NCI-H1694 treated with DMSO at 0.1 percent for 48 hours (cell line): Measurements from ENCODE around the gene SWAP70.
"Not testable (repeated sequence)": the region's sequence is repeated elsewhere in the genome, so short reads cannot be mapped to it uniquely, and the experiment has no call there.

Source experiments
- DNase-seq: peaks from one replicate; lab custom pipeline; 2025; lab: John Stamatoyannopoulos, UW

The SWAP70 gene

DNA sequence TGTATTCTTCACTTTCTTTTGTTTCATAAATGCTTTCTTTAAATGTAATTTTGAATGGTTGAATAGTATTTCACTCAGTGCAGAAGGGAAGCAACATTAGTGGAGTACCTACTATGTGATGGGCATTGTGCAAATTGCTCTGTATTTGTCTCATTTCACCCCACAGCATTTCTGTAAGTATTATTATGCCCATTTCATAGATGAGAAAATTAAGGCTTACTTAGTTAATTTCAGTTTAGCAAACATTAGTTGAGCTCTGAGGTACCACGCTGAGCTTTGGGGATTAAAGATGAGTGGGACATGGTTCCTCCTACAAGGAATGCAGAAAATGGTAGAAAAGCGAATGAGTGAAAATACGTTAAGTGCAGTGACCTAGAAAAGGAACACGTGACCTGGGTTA, 58.1 kb downstream of the SWAP70 start:
- DNase-seq, result no peak

GRCh38 chr11:9722893-9723292, 59.0 kb downstream of the SWAP70 start:
- DNase-seq, result no peak

GRCh38 chr11:9726321-9727022, 62.6 kb downstream of the SWAP70 start:
- DNase-seq, result no peak

- no peak for DNase-seq
Measured at GRCh38 chr11:9728058-9728457, 64.2 kb downstream of the SWAP70 start.

DNA sequence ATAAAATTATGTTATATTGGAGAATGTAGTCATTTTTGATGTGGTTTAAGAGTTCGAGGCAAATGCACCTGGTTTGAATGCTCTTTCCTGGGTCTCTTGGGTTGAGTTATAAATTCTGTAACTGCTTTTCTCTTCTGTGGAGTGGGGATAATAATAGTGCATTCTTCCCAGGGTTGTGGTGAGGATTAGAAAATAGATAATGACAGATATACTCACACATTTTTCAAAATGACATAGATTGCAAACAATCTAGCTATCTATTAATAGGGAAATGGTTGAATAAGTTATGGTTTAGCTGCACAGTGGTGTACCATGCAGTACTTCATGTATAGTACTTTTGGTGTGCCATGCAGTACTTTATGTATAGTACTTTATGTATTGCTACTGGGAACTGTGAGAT, 67.4 kb downstream of the SWAP70 start:
- no peak for DNase-seq

- no peak for DNase-seq
Measured at GRCh38 chr11:9732453-9732852, 68.6 kb downstream of the SWAP70 start.

DNA sequence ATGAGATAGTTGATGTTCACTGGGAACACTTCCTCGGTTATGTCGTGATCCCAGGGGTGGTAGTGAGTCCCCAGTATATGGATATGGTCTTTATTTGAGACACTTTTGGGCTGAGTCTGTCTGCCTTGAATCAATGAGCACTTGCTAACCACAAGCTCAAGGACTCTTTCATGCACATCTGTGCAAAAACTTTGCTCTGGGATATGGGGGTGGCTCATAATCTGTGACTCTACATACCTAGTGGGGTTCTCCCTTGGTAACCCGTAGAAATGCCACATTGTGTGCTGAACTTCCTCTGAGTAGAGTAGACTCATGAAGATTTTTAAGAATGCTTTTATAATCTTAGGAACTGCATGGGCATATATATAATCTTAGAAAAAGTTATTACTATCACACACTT, 69.3 kb downstream of the SWAP70 start:
- no peak for DNase-seq

GRCh38 chr11:9735236-9735635, 71.4 kb downstream of the SWAP70 start:
- DNase-seq, result no peak

DNA sequence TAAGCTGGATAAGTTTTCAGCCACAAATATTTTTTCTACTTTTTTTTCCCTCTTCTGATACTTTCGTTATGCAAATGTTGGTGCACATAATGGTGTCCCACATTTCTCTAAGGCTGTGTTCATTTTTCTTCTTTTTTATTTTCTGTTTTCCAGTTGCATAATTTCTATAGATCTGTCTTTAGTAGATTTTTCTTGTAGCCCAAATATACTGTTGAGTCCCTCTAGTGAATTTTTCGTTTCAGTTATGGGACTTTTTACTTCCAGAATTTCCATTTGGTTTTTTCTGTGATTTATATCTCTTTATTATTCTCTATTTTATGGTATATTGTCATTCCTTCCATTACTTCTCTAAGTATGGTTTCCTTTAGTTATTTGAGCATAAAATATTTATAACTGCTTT, 72.0 kb downstream of the SWAP70 start:
- no peak for DNase-seq

DNA sequence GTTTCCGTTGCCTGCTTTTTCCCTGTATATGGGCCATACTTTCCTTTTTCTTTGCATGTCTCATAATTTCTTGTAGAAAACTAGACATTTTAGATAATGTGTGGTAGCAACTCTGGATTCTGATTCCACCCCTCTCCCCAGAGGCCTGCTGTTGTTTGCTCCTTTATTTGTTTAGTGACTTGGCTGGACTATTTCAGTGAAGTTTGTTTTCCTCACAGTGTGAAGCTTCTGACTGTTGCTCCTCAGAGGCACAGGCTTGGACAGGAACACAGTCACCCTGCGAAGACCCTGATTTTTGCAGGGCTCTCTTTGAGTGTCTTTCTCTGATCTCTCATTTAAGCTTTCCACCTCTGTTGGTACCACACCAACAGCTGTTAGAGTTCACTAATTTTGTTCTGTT, 72.5 kb downstream of the SWAP70 start:
- DNase-seq, result no peak

- no peak for DNase-seq
Measured at GRCh38 chr11:9738116-9738515, 74.2 kb downstream of the SWAP70 start.

DNA sequence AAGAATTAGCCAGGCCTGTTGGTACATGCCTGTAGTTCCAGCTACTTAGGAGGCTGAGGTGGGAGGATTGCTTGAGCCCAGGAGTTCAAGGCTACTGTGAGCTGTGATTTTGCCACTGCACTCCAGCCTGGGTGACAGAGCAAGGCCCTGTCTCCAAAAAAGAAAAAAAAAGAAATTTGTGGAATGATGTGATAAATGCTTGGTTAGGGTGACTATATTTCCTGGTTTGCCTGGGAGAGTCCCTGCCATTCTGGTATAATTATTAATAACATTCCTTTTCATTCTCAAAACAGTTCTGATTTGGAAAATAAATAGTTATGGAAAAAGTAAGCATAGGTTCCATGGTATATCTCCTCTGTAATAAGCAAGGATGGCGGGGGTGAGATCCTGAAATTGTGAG, 74.8 kb downstream of the SWAP70 start:
- no peak for DNase-seq

- DNase-seq, result no peak
Measured at GRCh38 chr11:9739123-9739900, 75.4 kb downstream of the SWAP70 start.

DNA sequence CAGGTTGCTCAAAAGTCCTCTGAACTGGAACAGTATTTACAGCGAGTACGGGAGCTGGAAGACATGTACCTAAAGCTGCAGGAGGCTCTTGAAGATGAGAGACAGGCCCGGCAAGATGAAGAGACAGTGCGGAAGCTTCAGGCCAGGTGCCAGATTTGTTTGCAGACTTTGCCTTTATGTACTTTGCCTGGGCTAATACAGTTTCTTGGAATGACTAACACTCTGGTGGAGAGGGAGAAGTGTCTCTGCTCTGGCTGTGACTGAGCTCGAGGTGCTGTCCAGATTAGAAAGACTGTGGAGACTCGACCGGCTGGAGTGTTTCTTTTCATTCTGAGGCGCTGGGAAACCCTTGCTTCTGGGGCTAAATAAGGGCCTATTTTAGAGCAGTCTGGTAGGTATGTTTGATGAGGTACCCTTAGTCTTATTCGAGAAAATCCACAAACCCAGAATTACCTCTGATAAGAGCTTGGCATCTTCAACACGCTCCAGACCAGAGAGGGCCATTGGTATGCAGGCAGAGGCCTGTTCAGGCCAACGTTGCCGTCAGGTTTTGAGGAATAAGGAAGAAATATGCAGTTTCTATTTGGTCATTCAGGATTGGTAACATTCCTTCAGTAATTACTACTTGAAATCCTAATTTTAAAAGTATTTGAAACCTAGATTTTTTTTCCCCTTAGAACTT, 76.5 kb downstream of the SWAP70 start:
- no peak for DNase-seq

DNA sequence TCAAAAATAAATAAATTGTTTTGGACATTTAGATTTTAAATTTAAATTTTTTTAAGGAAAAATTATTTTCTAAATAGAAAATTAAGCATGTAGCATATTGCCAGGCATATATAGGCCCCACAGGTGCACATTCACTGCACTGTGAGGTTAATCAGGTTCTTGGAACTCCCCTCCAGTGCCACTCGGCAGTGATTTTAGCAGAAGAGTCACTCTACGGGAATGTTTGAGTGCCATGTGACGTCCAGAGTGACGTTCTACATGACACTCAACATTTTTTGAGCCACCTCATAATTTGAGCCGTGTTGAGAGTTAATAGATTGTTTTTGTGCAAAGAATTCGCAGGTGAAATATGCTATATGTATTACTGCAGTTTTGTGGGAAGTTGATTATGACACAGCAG, 77.4 kb downstream of the SWAP70 start:
- no peak for DNase-seq

- DNase-seq, result not testable (repeated sequence)
Measured at GRCh38 chr11:9743512-9743911, 79.6 kb downstream of the SWAP70 start.

GRCh38 chr11:9745411-9746211, 81.7 kb downstream of the SWAP70 start:
- DNase-seq, result no peak

DNA sequence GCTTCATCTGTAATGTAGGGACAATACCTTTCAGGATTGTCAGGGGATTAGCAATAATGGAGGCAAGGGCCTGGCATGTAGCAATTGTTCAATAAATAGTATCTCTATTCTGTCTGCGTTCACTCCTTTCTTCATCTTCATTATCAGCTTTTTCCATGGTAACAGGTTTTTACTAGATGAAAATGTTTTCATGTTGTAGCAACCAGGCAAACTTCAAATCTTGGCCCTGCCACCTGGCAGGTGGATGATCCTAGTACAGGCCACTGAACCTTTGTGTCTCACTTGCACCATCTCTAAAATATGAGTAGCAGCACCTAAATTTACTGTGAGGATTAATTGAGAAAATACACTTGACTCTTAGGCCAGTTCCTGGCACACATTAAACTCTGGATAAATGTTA, 83.4 kb downstream of the SWAP70 start:
- no peak for DNase-seq

GRCh38 chr11:9747828-9748227, 84.0 kb downstream of the SWAP70 start:
- DNase-seq, result no peak

- DNase-seq, result peak; percentile 40
Measured at GRCh38 chr11:9748361-9748970, 84.6 kb downstream of the SWAP70 start.

- no peak for DNase-seq
Measured at GRCh38 chr11:9750551-9750950, 86.7 kb downstream of the SWAP70 start.

- no peak for DNase-seq
Measured at GRCh38 chr11:9752091-9752490, 88.2 kb downstream of the SWAP70 start.
